ENCODE results near the gene PDZRN3.

The PDZRN3 gene

DNA sequence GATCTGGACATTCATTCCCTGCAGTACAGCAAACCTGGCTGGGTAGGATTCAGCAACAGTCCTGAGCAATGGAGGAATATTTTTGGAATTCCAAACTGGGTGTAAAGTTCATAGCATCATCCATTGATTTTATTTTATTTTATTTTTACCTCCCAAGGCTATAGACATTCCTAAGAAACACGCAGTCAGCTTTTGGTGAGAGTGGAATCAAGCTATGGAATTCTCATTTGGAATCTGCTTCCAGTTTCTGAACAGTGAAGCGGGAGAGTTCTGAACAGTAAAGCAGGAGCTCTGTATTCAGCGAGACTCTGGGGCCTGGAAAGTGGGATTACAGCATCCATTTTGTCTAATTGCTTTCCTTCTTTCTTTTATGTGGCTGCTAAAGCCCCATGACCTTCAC, 1.4 kb upstream of the PDZRN3 start:
- H3K4me3 ChIP-seq (replicated peaks; ENCODE audit: low read depth, low read length) = no peak overlapping the region
- TF ChIP-seq, protein P1, sequence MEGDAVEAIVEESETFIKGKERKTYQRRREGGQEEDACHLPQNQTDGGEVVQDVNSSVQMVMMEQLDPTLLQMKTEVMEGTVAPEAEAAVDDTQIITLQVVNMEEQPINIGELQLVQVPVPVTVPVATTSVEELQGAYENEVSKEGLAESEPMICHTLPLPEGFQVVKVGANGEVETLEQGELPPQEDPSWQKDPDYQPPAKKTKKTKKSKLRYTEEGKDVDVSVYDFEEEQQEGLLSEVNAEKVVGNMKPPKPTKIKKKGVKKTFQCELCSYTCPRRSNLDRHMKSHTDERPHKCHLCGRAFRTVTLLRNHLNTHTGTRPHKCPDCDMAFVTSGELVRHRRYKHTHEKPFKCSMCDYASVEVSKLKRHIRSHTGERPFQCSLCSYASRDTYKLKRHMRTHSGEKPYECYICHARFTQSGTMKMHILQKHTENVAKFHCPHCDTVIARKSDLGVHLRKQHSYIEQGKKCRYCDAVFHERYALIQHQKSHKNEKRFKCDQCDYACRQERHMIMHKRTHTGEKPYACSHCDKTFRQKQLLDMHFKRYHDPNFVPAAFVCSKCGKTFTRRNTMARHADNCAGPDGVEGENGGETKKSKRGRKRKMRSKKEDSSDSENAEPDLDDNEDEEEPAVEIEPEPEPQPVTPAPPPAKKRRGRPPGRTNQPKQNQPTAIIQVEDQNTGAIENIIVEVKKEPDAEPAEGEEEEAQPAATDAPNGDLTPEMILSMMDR (IDR thresholded peaks at IDR 0.05; ENCODE audit: low read depth, low read length, missing control alignments) = no peak
- DNase-seq (ENCODE audit: extremely low read depth, low read depth) = no peak

DNA sequence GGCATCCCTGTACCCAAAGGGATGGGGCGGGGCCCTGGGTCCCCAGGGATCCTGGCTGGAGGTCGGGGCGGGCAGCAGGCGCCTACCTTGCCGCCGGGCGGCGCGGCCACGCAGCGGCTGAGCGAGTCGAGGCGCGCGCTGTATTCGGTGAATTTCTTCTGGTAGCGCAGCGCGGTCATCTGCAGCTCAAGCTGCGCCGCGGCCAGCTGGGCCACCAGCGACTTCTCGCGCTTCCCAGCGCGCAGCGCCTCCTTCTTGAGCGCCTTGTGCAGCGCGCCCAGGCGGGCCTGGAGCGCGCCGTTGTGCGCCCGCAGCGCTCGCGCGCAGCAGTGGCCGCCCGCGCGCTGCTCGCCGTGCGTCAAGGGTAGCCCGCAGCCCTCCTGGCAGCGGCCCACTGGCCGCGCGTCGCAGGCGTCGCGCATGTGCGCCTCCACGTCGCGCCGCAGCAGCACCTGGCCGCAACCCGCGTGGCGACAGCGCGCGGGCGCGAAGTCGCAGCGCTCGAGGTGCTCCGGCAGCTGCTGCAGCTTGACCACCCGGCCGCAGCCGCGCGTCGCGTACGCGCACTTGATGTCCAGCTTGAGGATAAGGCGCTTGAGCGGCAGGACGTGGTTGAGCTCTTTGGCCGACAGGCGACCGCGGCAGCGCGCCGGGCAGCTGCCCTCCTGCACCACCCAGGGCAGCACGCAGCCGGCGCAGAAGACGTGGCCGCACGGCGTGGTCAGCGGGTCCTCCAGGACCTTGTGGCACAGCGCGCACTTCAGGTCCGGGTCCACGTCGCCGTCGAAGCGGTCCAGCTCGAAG, 522 bp downstream of the PDZRN3 start:
- TF ChIP-seq, protein P1 (IDR thresholded peaks at IDR 0.05; ENCODE audit: low read depth, low read length, missing control alignments) = peak; percentile 37
- peak overlapping the region; percentile 85 for H3K4me3 ChIP-seq (replicated peaks; ENCODE audit: low read depth, low read length)
- no peak for DNase-seq (ENCODE audit: extremely low read depth, low read depth)

DNA sequence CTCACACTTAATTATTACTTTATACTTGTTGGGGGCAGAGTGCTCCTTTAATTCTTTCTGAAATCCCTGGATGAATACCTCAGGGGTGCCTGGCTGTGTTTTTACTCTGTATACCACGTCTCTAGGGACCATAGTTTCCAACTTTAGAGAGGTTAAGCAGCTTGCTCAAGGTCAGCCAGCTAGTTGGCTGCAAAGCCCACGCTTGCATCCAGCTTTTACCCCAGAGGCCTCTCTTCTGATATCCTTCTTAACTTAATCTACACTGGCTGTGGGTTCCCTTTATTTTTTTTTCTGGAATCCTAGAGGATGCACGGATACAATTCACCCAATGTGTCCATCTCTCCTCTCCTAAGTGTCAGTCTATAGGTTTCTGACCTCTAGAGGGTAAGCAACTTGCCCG, 1.4 kb downstream of the PDZRN3 start:
- no peak for DNase-seq (ENCODE audit: extremely low read depth, low read depth)
- peak overlapping the region; percentile 85 for H3K4me3 ChIP-seq (replicated peaks; ENCODE audit: low read depth, low read length)
- TF ChIP-seq, protein P1 (IDR thresholded peaks at IDR 0.05; ENCODE audit: low read depth, low read length, missing control alignments) = no peak

DNA sequence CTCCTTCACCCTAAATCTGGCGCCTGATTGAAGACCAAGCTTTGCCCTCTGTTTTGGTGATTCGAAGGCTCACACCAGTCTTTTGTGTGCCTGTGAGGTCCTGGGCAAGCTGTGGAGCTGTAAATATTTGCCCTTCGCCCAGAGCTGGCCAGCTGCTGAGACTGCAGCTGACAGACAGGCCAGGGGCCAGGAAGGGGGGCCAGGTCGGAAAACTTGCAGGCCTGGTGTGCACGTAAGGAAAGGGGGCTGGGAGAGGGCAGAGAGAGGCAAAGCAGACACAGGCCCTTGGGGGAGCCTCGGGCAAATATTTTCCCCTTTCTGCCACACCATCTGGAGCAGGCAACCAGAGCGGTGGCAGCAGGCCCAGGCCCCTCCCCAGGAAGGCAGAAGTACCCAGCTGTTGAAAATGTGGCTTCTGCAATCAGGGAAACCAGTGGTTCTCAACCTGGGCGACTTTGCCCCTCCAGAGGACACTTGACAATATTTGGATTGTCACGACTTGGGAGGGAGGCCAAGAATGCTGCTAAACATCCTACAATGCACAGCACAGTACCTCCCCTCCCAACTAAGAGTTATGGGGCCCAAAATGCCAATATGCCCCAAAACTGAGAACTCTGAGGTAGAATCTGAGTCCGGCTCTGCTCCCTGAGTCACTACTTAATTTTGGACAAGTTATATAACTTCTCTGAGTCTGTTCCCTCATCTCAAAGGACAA, 2.5 kb downstream of the PDZRN3 start:
- TF ChIP-seq, protein P1 (IDR thresholded peaks at IDR 0.05; ENCODE audit: low read depth, low read length, missing control alignments) = no peak
- no peak for DNase-seq (ENCODE audit: extremely low read depth, low read depth)
- H3K4me3 ChIP-seq (replicated peaks; ENCODE audit: low read depth, low read length) = peak overlapping the region; percentile 85

DNA sequence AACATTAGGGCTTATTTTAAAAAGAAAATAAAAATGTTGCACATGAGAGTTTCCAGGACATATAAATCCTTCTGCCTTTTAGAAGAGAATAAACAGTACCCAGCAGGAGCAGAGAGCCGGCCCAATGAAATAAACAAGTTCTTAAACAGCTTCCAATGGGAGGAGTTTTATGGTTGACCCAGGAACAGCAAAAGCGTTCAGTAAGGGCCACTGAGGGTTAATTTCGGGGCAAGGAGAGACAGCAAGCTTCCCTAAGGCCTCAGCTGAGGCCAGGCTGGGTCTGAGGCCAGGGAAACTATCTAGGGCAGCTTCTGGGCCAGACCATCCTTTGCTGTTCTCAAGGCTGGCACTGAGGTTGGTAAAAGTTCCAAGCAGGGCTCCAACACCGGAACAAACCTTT, 3.4 kb downstream of the PDZRN3 start:
- peak overlapping the region; percentile 85 for H3K4me3 ChIP-seq (replicated peaks; ENCODE audit: low read depth, low read length)
- TF ChIP-seq, protein P1 (IDR thresholded peaks at IDR 0.05; ENCODE audit: low read depth, low read length, missing control alignments) = no peak
- DNase-seq (ENCODE audit: extremely low read depth, low read depth) = no peak

DNA sequence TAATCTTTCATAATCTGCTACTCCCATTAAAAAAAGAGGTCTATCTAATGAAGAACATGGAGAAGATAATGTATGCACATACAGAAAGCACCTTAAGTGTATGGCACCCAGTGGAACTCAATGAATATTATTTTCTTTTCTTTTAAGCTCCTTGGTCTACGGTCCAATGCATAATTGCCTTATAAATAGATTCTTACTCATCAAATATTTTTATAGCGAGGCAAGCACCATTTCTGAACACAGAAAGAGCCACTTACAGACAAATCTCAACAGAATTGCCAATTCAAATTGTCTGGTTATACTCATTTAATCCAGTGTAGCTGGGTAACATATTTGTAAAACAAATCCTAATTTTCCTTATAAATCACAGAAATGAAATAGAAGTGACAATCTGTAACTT, 6.3 kb downstream of the PDZRN3 start:
- DNase-seq (ENCODE audit: extremely low read depth, low read depth) = no peak
- no peak overlapping the region for H3K4me3 ChIP-seq (replicated peaks; ENCODE audit: low read depth, low read length)
- TF ChIP-seq, protein P1 (IDR thresholded peaks at IDR 0.05; ENCODE audit: low read depth, low read length, missing control alignments) = no peak

Data from HFF-Myc (cell line).